Calu3 (cell line): ENCODE data around the gene C1QTNF1. TPM values are rescaled to one million over a fixed set of nuclear protein-coding genes. Genes with fewer than 3 reads are reported as not detected.

Source experiments
- BruUV-seq: library from RNA; stranded (reverse); fragments of 400-500 nt; replicated peaks from 2 replicates; lab custom pipeline; 2021; lab: Mats Ljungman, UMichigan
- CTCF ChIA-PET: fragments of 300-600 bp; sonication (Branson Sonifier 250); formaldehyde crosslinking; loops from one replicate; lab custom pipeline; 2022; ENCODE audit warnings: antibody characterized with exemption; lab: Charles Lee
- DNase-seq: peaks from one replicate; pipeline ENCODE4 v3.0.0; 2022
- H3K27ac Mint-ChIP-seq: one replicate; pipeline ENCODE4 v1.8.0; 2022; ENCODE audit warnings: mixed read lengths; ENCODE audit not compliant: unreplicated experiment
- H3K27me3 Mint-ChIP-seq: one replicate; pipeline ENCODE4 v1.8.0; 2022; ENCODE audit warnings: mixed read lengths; ENCODE audit not compliant: unreplicated experiment
- H3K36me3 Mint-ChIP-seq: one replicate; pipeline ENCODE4 v1.8.0; 2022; ENCODE audit warnings: mild to moderate bottlenecking, moderate library complexity, mixed read lengths; ENCODE audit not compliant: insufficient read depth, unreplicated experiment
- H3K4me1 Mint-ChIP-seq: one replicate; pipeline ENCODE4 v1.8.0; 2022; ENCODE audit warnings: mild to moderate bottlenecking, low read depth, mixed read lengths; ENCODE audit not compliant: unreplicated experiment
- H3K4me3 Mint-ChIP-seq: one replicate; pipeline ENCODE4 v1.8.0; 2022; ENCODE audit warnings: mild to moderate bottlenecking, low read depth, moderate library complexity, mixed read lengths; ENCODE audit not compliant: unreplicated experiment
- H3K9me3 Mint-ChIP-seq: one replicate; pipeline ENCODE4 v1.8.0; 2022; ENCODE audit warnings: low read depth, mixed read lengths; ENCODE audit not compliant: unreplicated experiment
- intact Hi-C: fragments of 100-400 bp; cut with micrococcal nuclease; formaldehyde crosslinking; loops from one replicate; pipeline ENCODE4 v1.10.0; 2022; ENCODE audit not compliant: unreplicated experiment
- total RNA-seq: library from RNA; stranded (reverse); gene quantifications from 2 replicates; pipeline ENCODE4 v1.2.3, GENCODE V29; 2022
- TF ChIP-seq, protein P1 (sequence below): fragments of 200-600 bp; IDR thresholded peaks from one replicate; pipeline ENCODE4 v1.8.0; 2022; ENCODE audit warnings: antibody characterized with exemption; ENCODE audit not compliant: unreplicated experiment

C1QTNF1 gene
- total RNA-seq, 1 experiment from 2014 or later: 3.3 TPM

DNA sequence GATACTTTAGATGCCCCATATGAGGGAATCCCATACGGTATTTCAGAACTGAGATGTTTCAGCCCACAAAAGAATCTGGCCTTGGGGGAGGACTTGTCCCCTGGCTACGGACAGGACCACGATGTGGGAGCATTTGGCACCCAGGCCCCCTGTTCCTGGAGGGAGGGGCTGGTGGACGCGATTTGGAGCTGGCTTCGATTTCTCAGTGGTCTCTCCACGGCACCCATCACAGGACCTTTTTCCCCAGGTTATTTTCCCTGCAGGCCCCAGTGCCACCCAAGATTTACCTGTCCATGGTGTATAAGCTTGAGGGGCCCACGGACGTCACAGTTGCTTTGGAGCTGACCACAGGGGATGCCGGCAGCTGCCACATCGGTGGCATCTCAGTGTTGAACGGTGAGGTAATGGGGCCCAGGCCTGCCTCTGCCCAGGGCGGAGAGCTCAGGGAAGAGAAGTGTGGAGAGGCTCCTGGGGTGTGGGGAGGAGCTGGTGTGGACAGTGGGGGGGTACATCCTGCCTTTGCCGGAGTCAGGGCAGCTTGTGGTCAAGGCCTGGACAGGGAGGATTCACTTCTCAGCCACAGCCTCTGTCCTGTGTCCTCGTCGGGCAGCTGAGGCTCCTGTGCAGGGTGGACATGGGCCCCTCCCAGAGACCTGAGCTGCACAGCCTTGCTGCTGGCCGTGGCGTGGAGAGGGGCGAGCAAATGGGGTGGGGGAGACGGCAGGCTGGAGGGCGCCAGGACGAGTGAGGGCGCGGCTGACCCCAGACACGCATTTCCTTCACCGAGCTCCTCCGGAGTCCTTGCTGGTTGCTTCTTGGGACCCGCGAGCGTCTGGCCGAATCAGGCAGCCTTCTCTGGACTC is 60.6 kb downstream of the C1QTNF1 start:
- no TSS peak for BruUV-seq
- Mint-ChIP-seq H3K9me3 (no peaks in the 10 kb centered on the region), H3K27me3 (no peaks in the 10 kb centered on the region), H3K36me3 (peaks cover 34% of the 10 kb centered on the region), H3K4me1 (no peaks in the 10 kb centered on the region), H3K27ac (no peak overlapping the region), H3K4me3 (no peak overlapping the region)
- TF ChIP-seq, protein P1, sequence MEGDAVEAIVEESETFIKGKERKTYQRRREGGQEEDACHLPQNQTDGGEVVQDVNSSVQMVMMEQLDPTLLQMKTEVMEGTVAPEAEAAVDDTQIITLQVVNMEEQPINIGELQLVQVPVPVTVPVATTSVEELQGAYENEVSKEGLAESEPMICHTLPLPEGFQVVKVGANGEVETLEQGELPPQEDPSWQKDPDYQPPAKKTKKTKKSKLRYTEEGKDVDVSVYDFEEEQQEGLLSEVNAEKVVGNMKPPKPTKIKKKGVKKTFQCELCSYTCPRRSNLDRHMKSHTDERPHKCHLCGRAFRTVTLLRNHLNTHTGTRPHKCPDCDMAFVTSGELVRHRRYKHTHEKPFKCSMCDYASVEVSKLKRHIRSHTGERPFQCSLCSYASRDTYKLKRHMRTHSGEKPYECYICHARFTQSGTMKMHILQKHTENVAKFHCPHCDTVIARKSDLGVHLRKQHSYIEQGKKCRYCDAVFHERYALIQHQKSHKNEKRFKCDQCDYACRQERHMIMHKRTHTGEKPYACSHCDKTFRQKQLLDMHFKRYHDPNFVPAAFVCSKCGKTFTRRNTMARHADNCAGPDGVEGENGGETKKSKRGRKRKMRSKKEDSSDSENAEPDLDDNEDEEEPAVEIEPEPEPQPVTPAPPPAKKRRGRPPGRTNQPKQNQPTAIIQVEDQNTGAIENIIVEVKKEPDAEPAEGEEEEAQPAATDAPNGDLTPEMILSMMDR: no peak
- CTCF ChIA-PET: interaction anchor here (1.0 kb wide), 1 partner anchor 10 kb away, joined by 4 read pairs; the partner anchor contains the start of gene ENGASE
- DNase-seq: no peak
- intact Hi-C loops: no loop called here

GRCh38 chr17:79085154-79085920 is 61.4 kb downstream of the C1QTNF1 start:
- DNase-seq: no peak
- H3K9me3 Mint-ChIP-seq: no peaks in the 10 kb centered on the region
- TF ChIP-seq, protein P1: no peak
- H3K27me3 Mint-ChIP-seq: no peaks in the 10 kb centered on the region
- CTCF ChIA-PET: interaction anchor here (0.5 to 4.0 kb wide), 3 partner anchors 11 to 623 kb away, joined by 4 to 29 read pairs (median 7); partner anchors contain the start of gene ENGASE
- no peak overlapping the region for H3K27ac Mint-ChIP-seq
- no peak overlapping the region for H3K4me3 Mint-ChIP-seq
- no peaks in the 10 kb centered on the region for H3K4me1 Mint-ChIP-seq
- peaks cover 31% of the 10 kb centered on the region for H3K36me3 Mint-ChIP-seq
- intact Hi-C loops: no loop called here
- BruUV-seq: no TSS peak

DNA sequence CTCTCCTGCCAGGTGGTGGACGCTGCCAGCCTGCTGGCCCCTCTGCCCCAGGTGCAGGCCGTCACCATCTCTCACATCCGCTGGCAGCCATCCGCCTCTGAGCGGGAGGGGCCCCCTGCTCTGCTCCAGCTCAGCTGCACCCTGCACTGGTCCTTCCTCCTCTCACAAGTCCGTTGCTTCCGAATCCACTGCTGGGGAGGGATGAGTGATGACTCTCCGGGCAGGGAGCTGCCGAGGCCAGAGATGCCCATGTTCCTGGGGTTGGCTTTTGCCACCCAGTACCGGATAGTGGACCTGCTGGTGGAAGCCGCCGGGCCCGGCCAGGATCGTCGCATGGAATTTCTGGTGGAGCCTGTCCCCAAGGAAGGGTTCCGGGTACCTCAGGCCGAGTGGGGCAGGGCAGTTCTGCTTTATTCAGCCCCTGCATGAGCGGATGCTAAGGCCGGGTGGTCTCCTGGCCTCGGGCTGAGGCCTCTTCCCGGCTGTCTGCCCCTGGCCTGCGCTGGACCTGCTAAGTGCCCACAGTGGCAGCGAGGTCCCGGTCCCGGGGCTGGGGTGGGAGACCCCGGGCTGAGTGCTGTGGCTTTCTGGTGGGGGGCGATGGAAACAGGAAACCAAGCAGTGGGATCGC is 62.1 kb downstream of the C1QTNF1 start:
- Mint-ChIP-seq H3K9me3 (no peaks in the 10 kb centered on the region), H3K4me1 (no peaks in the 10 kb centered on the region), H3K27ac (no peak overlapping the region), H3K36me3 (peaks cover 30% of the 10 kb centered on the region), H3K4me3 (no peak overlapping the region), H3K27me3 (no peaks in the 10 kb centered on the region)
- no peak for DNase-seq
- intact Hi-C loops: loop anchor here (2.0 kb wide), 1 partner anchor 309 kb away; no protein-coding TSS in a partner anchor
- CTCF ChIA-PET: interaction anchor here (4.0 kb wide), 1 partner anchor 307 kb away, joined by 29 read pairs; no protein-coding TSS in a partner anchor
- BruUV-seq: no TSS peak
- TF ChIP-seq, protein P1: no peak
